NCI-H446 treated with DMSO at 0.1 percent for 48 hours (cell line): ENCODE results near the gene MAMDC4.
"Not testable (repeated sequence)": the region's sequence is repeated elsewhere in the genome, so short reads cannot be mapped to it uniquely, and the experiment has no call there.

Source experiments
- DNase-seq: peaks from one replicate; lab custom pipeline; 2025; lab: John Stamatoyannopoulos, UW

Gene MAMDC4

DNA sequence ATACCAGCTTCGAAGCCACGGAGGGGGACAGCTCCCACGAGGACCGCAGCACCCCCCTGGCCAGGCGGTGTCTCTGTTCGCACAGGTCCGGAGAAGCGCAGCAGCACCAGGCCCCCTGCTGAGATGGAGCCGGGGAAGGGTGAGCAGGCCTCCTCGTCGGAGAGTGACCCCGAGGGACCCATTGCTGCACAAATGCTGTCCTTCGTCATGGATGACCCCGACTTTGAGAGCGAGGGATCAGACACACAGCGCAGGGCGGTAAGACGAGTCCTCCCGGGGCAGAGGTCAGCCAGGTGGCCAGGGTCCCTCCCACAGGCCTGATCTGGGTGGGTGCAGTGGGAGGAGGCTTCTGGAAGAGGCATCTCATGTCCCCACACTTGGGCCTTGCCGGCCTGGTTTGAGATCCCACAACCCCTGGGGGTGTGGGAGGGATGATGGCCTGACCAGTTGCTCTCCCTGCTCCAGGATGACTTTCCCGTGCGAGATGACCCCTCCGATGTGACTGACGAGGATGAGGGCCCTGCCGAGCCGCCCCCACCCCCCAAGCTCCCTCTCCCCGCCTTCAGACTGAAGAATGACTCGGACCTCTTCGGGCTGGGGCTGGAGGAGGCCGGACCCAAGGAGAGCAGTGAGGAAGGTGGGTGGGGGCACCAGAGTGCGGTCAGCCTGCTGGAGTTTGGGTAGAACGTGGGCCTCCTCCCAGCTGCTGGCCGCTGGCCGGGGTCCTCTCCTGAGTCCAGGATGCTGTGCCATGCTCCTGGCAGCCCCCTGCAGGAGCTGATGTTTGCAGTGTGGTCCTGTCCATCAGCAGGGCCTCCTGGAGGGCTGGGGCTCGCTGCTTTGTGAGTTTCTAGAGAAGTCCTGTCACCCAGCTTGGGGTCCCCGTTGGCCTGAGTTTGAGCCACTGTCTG is 12.7 kb upstream of the MAMDC4 start:
- no peak for DNase-seq

DNA sequence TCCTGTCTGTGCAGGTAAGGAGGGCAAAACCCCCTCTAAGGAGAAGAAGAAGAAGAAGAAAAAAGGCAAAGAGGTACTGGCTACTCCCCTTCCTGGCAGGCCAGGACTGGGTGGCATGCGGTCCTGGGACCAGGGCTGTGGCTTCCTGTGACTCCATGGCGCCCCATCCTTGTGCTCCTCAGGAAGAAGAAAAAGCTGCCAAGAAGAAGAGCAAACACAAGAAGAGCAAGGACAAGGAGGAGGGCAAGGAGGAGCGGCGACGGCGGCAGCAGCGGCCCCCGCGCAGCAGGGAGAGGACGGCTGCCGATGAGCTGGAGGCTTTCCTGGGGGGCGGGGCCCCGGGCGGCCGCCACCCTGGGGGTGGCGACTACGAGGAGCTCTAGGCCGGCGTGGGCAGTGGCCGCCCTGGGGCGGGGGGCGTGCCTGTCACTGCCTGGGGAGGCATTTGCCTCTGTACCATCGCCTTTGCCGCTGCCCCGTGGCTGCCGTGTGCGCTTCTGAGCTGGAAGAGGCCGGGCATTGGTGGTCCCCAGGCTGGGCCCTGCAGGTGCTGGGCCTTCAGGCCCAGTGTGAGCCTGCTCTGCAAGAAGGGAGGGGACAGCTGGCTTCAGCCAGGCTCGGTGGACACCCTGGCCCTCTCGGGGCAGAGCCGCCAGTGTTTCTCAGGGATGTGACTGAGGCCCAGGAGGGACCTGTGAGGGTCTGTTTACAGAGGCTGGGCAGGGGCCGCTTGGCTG is 11.8 kb upstream of the MAMDC4 start:
- no peak for DNase-seq

DNA sequence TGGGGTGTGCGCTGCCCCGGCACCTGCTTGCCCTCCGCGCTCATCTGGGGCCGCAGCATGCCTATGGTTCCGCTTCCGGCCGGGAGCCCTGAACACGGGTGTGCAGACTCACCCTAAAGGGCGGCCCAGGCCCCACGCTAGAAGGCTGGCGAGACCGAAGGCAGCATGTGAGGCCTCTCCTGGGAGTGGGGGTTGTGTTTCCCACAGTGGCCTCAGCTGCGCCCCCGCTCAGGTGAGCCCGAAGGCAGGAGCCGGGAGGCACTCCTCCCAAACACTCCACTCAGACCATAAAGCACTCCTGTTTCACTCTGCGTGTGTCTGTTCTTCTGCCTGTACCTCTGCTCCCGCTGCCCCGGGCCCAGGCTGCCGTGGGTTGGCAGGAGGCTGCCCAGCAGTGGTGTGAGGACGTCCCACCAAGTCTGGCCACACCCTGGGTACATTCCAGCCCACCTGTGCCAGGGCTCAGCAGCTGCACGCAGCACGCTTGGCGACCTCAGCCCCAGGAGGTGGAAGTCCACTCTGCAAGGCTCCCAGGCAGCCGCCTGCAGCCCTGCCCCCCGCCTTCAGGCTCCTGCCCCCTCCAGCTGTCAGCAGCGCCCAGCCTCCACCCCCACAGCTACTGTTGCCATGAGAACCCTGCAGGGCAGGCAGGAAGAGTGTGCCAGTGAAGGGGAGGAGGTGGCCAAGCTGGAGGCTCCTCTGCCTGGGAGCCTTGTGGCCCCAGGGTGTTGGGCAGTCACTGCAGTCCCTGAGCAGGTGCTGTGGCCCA is 11.1 kb upstream of the MAMDC4 start:
- DNase-seq = peak; percentile 18

DNA sequence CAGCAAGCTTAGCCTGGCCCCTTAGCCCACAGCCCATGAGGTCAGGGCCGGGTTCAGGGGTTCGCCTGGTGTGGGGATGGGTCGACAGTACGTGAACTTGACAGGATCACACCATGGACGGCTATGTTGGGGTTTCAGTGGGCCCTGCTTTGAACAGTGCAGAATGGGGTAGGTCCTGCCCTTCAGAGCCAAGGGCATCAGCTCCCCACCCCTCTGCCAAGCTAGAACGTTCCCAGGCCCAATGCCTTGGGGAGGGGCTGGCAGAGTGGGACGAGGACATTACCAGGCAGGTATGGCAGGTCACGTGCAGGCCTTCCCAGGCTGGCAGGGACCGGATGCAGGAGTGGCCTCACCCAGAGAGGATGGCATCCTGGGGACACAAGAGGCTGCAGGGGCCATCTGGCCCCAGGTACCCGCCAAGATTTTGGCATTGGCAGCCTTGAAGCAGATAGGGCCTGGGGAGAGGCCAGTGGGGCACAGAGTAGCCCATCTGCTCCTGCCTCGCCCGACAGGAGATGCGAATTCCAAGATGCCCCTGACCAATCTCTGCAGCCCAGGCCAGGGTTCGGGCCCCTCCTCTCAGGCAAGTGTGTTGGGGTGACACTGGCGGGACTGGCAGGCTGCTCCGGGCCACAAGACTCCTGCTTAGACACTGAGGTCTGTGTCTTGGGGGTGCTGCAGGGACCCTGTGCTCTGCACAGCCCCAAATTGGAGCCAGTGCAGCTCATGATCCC is 10.3 kb upstream of the MAMDC4 start:
- DNase-seq = not testable (repeated sequence)

DNA sequence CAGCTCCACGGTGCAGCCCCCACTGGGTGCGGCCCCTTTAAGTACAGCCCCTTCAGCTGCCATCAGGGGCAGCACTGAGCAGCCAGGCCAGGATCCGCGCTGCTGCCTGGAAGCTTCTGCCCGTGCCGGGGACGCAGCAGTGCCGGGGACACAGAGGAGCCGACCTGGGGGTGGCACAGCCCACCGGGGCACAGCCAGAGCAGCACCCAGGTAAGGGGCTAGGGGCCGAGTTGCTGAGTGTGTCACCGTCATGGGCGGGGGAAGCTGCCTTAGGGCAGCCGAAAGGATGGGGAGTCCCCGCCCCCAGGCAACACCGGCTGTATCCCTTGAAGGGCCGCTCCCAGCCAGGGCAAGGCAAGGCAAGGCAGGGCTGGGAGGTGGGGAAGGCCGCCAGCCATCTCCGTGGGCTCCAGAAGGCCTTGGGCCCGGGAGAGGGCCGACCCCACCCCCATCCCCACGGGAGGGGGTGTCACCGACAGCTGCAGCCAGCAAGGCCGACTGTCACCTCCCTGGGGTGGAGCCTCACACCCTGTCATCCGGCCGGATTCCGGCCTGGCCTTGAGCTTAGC is 9.7 kb upstream of the MAMDC4 start, which contains the start of gene AJM1:
Gene AJM1, plus strand, starts transcription at position 99 of the 569 bp plus-strand sequence. CDS start 1,937 bp downstream, outside the sequence.
- DNase-seq = peak; percentile 36

DNA sequence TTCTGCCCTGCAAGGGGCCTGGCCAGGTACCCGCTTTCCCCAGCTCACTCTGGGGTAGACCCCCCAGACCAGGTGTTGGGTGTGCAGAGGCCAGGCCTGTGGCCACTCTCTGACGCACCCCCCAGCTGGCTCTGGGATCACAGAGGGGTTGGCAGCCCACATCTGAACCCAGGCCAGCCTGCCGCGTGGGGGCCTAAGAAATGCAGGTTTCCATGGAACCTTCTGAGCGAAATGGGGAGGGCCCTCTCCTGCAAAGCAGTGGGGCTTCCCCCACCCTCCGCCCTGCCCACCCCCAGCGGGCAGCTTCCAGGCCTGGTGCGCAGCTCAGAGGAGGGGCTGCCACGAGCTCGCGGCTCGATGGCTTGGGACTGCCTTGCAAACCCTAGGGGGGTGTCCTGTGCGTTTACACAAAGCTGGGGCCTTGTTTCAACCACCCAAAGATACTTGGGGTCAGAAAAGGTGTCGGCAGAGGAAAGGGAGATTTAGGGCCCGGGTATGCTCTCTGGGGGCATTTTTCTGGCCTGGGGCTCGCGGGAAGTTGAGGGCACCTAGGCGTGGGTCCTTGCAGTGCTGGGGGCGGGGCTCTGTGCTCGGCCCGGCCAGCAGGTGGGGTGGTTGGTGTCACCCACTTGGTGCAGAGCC is 8.9 kb upstream of the MAMDC4 start:
- DNase-seq = not testable (repeated sequence)

DNA sequence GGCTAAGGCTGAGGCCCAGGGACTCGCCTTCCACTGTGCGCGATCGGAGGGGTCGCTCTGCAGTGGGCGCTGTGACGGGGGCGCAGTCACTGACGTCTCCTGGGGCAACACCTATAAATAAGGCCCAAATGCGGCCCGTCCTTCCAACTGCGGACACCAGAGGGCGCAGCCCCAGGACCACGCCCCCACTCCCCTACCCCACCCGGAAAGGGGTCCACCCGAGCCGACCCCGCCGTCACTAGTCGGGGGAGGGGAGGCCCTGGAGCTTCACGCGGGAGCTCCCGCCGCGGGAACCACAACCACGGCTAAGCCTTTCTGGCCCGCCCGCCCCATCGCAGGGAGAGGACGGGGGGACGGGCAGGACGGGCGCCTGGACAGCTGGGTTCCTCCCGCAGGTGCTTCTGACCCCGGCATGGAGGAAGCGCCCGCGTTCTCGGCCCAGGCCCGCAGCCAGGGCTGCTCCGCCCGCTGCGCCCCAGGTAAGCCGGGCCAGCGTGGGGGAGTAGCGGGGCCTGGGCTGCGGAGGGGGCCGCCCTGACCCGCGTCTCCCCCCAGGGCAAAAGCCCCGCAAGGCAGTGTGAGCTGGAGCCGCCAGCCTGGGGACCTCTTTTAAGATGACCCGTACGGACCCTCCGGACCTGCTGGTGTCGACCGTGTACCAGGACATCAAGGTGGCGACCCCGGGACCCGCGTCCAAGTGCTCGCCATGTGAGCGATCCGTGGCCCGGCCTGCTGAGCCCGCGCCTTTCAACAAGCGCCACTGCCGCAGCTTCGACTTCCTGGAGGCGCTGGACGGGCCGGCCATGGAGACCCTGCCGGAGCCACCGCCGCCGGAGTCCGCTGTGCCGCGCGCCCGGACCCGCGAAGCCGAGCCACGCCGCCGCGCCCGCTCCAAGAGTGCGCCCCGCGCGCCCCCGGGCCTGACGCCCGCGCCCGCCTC is 8.1 kb upstream of the MAMDC4 start:
- DNase-seq = not testable (repeated sequence)

DNA sequence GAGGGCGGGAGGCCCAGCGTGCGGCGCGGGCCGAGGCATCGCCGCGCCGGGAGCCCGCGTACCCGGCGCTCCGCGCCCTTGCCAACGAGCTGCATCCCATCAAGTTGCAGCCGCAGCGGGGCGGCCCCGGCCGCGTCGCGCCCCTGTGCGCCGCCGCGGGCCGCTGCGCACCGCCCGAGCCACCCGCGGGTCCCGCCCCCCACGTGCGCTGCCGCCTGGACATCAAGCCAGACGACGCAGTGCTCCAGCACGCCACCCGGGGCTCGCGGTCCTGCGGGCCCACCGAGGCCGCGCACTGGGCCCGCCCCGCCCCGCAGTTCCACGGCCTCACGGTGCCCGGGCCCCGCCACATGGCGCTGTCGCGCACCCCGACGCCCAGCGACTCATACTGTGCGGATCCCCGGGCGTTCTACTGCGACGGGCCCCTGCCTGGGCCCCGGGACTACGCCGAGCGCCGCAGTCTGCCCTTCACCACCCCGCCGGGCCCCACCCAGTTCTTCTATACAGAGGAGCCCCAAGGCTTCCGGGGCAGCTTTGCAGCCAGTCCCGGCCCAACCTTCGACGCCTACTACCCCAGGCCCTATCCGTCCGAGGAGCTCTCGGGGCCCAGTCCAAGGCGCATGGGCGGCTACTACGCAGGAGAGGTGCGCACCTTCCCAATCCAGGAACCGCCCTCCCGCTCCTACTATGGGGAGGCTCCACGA is 7.2 kb upstream of the MAMDC4 start:
- no peak for DNase-seq

DNA sequence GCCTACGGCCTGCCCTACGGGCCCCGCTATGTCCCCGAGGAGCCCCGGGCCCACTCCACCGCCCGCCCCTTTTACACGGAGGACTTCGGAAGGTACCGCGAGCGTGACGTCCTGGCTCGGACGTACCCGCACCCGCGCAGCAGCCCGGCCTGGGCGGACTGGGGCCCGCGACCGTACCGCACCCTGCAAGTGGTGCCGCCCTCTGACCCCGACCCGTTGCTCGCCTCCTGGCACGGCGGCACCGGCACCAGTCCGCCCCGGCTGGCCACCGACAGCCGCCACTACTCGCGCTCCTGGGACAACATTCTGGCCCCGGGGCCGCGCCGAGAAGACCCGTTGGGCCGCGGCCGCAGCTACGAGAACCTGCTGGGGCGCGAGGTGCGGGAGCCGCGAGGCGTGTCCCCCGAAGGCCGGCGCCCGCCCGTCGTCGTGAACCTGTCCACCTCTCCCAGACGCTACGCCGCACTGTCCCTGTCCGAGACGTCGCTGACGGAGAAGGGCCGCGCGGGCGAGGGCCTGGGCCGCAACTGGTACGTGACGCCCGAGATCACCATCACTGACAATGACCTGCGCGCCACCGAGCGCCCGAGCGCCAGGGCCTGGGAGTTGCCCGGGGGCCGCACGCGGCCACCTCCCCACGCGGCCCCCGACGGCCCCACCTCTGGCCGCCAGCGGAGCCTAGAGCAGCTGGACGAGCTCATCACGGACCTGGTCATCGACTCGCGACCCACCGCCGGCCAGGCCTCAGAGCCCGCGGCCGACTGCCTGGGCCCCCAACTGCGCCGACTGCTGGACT is 6.5 kb upstream of the MAMDC4 start:
- no peak for DNase-seq

DNA sequence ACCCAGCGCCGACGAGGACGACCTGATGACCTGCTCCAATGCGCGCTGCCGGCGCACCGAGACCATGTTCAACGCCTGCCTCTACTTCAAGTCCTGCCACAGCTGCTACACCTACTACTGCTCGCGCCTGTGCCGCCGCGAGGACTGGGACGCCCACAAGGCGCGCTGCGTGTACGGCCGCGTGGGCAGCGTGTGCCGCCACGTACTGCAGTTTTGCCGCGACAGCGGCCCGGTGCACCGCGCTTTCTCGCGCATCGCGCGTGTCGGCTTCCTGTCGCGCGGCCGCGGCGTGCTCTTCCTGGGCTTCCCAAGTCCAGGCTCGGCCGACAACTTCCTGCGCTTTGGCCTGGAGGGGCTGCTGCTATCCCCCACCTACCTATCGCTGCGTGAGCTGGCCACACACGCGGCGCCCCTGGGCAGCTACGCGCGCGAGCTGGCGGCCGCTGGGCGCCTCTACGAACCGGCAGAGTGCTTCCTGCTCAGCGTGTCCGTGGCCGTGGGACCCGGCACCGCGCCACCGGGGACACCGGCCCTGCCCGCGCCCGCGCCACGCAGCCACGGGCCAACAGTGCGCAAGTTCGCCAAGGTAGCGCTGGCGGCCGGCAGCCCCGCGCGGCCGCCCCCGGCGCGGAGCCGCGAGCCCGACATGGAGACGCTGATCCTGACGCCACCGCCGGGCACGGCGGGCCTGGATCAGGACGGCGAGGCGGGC is 5.6 kb upstream of the MAMDC4 start:
- no peak for DNase-seq

DNA sequence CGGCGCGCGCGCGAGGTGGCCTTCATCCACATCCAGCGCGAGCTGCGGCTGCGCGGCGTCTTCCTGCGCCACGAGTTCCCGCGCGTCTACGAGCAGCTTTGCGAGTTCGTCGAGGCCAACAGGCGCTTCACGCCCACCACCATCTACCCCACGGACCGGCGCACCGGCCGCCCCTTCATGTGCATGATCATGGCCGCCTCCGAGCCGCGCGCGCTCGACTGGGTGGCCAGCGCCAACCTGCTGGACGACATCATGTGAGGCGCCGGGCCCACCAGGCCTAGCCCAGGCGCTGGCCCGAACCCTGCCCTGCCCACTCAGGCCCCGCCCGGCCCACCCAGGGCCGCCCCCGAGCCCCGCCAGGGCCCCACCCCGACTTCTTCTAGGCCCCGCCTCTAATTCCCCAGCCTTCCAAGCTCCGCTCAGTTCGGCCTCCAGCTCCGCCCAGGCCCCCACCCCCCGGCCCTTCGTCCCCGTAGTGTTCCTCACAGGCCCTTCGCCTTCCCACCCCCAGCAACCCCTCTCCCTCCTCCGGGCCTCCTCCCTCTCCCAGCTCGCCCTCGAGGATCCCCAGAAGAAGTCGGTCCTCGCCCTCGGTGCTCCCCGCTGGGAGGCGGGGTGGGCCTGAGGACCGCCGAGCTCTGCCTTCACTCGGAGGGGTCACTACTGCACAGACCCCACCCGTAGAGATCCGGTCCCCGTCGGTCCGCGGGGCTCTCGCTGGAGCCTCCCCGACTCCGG is 4.9 kb upstream of the MAMDC4 start:
- no peak for DNase-seq

DNA sequence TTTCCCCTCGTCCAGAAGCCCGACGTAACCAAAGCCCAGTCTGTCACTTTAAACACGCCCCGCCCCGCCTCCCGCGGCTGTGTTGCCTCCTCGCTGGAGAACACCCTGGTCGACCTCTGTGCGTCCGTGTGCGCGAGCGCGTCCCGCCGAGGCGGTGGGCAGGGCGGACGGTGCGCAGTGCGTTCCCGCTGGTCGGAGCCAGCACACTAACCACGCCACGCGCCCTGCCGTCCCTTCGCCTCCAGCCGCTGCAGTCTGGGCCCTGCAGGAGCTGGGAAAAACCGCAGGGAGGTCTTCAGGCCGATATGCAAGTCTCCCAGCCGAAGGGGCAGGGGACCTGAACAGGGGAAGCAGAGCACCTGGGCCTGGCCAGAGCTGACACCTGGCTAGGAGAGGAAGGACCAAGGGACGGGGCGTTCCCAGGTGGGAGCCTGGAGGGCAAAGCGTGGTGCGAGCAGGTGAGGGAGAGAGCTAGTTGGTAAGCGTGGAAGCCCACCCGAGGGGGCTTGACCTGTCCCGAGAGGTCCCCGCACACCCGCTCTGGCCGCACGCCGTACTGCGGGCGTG is 4.2 kb upstream of the MAMDC4 start:
- DNase-seq = peak; percentile 10

DNA sequence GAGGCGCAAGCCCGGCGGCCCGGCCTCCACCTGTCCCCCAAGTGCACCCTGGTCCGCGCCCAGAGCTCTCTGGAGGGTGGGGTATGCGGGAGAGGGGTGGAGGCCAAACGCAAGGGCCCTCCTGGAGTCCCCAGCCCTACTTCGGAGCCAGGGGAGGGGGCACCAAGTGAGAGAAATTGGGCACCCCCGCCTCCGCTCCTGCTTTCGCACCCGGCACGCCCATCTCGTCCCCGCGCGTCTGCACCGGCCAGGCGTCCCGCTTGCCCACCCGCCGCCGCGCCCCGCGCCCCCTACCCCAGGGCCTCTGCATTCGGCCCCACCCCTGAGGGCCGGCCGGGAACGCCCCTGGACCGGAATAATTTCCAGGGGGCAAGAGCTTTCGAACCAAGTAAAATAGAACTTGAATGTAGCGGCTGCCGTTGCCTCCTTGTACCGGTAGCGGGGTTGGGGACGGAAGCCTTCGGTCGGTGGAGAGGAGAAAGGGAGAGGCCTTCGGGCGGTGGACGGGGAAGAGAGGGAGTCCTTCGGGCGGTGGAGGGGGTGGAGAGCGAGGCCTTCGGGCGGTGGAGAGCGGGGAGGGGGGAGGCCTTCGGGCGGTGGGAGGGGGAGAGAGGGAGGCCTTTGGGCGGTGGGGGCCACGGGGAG is 3.6 kb upstream of the MAMDC4 start:
- no peak for DNase-seq

DNA sequence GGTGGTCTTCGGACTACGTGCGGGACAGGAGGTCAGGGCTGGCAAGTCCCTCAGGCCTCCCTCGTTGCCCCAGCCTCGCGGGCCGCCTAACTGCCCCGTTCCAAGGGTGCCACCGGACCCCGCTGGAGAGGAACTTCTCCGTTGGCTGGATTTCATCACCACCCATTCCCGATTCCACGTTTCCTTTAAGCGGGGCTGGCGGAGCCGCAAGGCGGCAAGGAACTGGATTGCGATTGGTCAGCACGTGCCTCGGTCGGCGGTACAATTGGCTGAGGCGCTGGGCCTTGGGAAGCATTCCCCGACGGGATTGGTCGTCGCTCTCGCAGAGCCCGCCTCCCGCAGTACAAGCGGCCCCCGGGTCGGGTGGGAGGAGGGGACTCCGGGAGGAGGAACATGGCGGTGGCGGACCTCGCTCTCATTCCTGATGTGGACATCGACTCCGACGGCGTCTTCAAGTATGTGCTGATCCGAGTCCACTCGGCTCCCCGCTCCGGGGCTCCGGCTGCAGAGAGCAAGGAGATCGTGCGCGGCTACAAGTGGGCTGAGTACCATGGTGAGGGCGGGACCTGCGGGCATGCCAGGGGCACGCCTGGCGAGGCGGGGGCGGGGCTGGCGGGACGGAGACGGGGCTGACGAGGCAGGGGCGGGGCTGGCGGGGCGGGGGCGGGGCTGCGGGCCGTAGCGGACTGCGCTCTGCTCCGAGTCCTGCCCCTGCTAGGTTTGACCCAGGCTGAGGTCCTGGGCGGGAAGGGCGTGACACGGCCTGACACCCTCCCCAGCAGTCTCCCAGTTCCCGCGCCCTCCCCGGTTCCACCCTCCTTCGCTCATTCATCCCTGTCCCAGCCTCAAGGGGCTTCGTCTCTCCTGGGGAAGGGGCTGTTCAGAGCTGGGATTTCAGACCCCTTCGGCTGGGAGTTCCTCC is 2.8 kb upstream of the MAMDC4 start, which contains the start of gene PHPT1:
Gene PHPT1, plus strand, starts transcription at position 372 of the 922 bp plus-strand sequence. Its CDS starts 22 bp downstream, at position 394.
- DNase-seq = peak; percentile 95
